ENCODE results near the gene LEF1.

- TF ChIP-seq CTCF (conservative IDR thresholded peaks at IDR 0.05 in 1 of 2, IDR thresholded peaks at IDR 0.05 in 1 of 2; ENCODE audit: extremely low read depth in 1 of 2, insufficient read depth in 1 of 2, low read depth in 1 of 2, low read length in 2 of 2) = no peak
- no peak for TF ChIP-seq EZH2 (IDR thresholded peaks at IDR 0.05; ENCODE audit: borderline replicate concordance, low read length)
Measured at GRCh38 chr4:108036213-108036612, 132.5 kb downstream of the LEF1 start.

All from mammary epithelial cell (primary cell).